A204.1 (cell line): Measurements from ENCODE around the gene SLC48A1.

ENCODE experiments used
- FAIRE-seq: peaks from 2 replicates; lab custom pipeline; 2012; peaks lifted over from hg19 to GRCh38; lab: Jason Lieb, UNC

SLC48A1 gene

GRCh38 chr12:47778881-47779280 lies 5.8 kb downstream of the SLC48A1 start:
- FAIRE-seq, result no peak

- peak; percentile 56 for FAIRE-seq
These were observed 6.4 kb downstream of the SLC48A1 start for GRCh38 chr12:47779301-47779942.

GRCh38 chr12:47779943-47780504 lies 7.0 kb downstream of the SLC48A1 start:
- FAIRE-seq, result no peak

DNA sequence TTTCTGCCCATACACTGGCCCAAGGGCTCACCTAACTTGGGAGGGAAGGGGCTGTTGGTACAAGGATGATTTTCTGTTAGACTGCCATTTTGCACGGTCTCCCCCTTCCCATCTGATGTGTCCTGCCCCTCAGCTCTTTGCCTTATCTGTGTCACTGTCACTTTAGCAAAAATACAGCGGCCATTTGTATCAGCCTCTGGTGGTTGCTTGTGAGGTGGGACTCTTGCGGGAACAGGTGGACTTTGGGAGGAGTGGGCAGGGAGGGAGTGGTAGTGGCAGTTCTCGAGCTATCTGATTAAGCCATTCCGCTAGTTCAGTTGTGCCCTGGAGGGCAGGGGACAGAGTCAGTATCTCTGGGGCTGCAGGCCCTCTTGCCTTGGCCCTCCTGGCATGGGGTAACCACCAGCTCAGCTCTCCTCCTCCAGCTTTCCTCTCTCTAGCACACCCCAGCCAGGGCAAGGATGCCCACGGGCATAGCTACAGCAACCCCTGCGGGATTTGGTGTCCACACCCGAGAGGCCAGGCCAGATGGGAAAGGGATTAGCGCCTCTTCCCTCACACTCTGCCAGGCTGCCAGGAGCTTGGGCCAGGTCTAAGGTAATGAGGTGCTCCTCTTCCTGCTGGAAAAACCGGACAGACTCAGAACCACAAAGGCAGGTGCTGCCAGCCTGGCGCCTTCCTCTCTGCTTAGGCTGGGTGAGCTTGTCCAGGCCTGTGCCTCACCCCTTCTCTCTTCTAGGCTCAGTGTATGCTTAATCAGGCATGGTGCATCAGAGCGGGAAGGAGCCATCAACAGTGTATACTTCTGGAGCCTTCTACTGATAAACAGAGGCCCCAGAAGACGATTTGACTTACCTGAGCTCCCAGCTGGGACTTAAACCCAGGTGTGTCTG lies 8.7 kb downstream of the SLC48A1 start:
- no peak for FAIRE-seq

DNA sequence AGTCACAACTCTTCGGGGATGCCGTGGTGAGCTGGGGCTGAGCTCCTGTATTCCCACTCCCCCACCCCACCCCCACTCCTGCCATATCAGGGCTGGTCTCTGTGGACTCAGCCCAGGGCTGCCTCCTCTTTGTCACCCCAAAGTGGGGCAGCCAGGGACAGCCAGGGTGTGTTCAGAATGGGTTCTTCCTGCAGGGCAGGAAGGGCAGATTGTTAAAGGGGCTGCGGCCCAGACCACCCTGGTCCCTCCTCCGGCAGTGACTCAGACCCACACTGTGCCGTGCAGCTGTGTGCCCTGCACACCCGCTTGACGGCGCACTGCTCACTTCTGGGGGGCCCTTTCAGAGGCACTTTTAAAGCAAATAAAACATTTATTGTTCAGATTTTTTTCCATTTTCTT lies 9.3 kb downstream of the SLC48A1 start:
- no peak for FAIRE-seq

DNA sequence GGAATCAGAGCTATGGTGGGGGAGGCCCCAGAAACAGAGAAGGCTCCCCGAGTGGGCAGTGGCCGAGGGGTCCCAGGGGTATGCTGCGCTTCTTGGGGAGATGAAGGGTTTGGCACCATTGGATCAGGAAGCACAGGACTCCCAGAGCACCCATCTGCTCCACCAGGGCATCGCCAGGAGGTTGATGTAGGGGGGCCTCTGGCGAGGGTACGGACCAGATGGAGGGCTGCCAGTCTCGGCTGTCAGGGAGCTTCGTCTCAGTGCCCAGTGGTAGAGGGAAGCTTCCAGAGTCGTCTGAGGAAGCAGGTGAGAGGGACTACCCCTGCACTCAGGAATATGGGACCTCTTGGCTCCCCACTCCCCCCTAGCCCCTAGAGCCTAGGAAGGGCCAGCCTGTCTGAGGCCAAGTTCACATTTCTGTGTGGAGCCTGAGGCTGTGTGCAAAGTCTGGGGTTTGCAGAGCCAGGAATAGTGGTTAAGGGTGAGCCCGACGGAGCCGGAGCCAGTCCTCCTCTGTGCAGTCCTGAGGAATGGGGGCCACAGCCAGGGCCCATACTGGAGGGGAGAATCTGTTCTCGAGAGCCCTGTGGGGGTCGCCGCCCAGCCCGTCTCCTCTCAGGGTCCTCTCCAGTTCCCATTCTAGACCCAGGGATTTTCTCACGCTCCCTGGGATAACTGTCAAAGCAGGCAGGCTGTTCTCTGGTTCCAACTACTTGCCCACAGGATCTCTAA lies 10.2 kb downstream of the SLC48A1 start:
- no peak for FAIRE-seq

DNA sequence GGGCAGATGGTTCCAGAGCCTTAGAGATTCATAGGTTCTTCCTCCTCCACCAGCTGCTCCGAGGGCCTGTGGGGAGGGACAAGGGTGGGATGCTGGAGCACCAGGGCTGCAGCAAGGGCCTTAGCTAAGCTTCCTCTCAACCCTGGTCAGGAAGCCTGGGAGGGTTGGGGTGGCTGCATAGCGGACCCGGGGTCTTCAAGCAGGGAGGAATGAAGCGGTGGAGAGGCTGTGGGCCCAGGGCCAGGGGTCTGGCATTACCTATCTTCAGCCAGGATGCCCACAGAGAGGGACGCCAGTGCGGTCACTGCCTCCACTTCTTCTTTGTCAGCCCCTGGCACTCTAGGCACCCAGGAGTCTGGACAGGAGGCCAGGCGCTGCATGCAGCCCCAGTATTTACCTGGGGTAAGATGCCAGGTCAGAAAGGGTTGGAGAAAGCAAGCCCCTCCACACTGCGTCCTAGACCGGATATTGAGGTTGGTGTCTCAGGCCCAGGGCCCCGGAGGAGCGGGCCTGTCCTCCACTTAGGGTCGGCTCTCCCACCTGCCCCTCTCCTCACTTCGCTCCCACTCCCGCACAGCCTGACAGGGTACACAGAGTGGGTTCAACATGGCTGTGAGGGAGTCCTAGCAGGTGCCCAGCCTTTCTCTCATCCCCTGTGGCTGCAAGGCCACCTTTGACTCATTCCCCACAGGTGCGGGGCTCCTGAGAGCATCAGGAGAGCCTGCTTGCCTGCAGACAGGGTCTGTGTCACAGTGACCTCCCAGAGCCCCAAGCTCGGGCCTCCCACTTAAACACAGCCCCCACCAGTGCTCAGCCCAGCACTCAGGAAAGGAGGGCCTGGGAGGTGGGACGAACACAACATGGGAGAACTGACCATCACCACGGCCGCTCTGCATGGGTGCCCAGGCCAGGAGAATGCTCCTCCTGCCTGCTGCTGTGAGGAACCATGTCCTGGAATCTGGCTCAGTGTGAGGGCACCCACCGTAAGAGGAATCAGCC lies 11.1 kb downstream of the SLC48A1 start:
- no peak for FAIRE-seq

GRCh38 chr12:47785036-47785886 lies 12.2 kb downstream of the SLC48A1 start:
- no peak for FAIRE-seq

- FAIRE-seq, result no peak
These were observed 13.0 kb downstream of the SLC48A1 start for GRCh38 chr12:47785887-47786661.

GRCh38 chr12:47786662-47787280 lies 13.7 kb downstream of the SLC48A1 start:
- FAIRE-seq, result no peak

DNA sequence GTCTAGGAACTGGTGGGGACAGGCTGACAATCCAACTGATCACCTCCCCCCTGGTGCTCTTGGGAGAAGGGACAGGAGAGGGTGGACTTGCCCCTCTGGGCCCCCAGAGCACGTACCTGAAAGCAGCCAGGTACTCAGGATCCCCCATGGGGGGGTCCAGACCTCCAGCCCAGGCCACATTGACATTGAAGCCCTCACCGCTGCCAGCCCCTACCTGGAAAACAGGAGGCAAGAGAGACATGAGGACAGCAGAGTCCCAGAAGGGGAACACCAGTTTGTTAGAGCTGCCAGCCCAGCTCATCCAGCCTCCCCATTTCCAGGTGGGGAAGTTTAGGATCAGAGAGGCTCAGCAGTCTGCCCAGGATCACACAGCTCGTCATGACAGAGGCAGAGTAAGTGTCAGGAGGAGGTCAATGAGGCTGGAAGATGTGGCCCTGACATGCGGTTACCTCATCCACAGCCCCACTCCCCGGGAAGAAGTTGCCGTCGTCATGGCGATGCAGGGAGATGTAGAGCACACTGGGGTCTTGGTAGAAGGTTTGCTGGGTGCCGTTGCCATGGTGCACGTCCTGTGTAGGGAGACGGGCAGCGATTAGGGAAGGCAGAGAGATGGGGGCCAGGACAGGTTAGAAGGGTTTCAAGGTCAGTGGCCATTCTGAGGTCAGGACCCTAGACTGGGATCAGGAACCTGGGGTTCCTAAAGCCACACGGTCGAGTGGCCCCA lies 14.7 kb downstream of the SLC48A1 start:
- no peak for FAIRE-seq

DNA sequence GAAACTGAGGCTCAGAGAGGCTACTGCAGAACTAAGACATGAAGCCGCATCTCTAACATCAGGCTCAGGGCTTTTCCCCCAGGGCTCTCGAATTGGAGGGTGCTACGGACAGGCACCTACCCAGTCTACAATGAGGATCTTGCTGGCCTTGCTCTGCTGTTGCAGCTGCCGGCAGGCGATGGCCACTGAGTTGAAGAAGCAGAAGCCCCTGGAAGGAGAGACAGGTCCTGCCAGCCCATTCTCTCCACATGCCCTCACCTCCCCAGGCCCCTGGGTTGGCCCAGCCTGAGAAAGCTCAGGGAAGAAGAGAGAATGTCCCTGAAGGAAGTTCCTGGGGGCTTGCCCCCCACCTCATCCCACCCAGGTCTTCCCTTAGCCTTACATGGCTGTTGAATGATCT lies 16.1 kb downstream of the SLC48A1 start:
- no peak for FAIRE-seq

DNA sequence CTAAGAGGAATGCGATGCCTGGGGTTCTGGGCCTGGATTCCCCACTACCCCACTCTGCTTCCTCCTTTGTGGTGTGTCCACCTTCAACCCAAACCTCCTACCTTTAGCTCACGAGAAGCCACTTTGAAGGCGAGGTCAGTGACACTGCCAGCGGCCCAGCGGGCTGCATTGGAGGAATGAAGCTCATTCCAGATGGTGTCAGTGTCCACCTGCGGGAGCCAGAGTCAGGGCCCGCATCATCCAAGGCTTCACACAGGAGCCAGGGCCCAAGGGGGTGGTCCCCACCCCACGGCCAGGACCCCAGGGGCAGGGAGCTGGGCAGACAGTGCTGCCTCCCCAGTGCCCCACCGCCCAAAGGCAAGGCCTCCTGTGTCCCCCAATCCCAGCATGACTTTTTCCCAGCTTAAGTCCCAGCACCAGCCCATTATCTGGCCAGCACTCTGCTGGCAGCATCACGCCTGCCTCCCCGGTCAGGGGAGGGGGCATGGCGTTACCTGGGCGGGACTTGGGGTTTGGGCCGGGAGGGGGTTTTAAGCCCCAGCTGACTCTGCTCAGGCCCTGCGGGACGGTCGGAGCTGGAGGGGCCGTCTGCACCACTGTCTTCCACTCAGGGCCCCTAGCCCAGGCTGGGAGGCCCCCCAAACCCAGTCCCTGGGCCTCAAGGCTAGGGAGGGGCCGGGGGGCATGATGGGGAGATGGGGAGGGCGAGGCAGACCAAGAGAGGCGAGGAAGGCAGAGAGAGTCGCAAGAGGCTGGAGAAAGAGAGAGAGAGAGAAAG lies 16.9 kb downstream of the SLC48A1 start:
- no peak for FAIRE-seq

- no peak for FAIRE-seq
These were observed 17.8 kb downstream of the SLC48A1 start for GRCh38 chr12:47790676-47791350.

DNA sequence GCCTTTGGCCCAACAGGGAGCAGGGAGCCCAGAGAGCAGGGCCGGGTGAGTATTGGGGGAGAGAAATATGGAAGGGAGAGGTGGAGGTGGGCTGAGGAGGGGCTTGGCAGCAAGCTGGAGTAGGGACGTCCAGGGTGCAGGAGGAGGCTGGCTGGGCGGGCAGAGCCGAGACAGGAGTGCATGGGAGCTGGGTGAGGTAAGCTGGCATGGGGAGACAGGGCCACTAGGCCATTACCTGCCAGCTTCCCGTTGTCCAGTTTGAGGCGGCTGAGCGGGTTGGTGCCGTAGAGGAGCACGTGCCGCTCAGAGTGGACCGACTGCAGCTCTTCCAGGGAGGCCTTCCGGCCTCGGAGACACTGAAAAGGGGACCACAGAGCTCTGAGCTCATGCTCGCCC lies 18.3 kb downstream of the SLC48A1 start:
- FAIRE-seq, result no peak

GRCh38 chr12:47791874-47792273 lies 18.8 kb downstream of the SLC48A1 start:
- no peak for FAIRE-seq

- FAIRE-seq, result no peak
These were observed 20.1 kb downstream of the SLC48A1 start for GRCh38 chr12:47793015-47793681.
